GM19467 (cell line): ENCODE data around the gene RAB31.
"Not testable (repeated sequence)": the region's sequence is repeated elsewhere in the genome, so short reads cannot be mapped to it uniquely, and the experiment has no call there.

Source experiments
- ATAC-seq: cut with Tn5 transposase; IDR thresholded peaks from one replicate; pipeline ENCODE4 v1.9.1; 2021; ENCODE audit warnings: mild to moderate bottlenecking, moderate library complexity; ENCODE audit not compliant: unreplicated experiment

RAB31 gene

DNA sequence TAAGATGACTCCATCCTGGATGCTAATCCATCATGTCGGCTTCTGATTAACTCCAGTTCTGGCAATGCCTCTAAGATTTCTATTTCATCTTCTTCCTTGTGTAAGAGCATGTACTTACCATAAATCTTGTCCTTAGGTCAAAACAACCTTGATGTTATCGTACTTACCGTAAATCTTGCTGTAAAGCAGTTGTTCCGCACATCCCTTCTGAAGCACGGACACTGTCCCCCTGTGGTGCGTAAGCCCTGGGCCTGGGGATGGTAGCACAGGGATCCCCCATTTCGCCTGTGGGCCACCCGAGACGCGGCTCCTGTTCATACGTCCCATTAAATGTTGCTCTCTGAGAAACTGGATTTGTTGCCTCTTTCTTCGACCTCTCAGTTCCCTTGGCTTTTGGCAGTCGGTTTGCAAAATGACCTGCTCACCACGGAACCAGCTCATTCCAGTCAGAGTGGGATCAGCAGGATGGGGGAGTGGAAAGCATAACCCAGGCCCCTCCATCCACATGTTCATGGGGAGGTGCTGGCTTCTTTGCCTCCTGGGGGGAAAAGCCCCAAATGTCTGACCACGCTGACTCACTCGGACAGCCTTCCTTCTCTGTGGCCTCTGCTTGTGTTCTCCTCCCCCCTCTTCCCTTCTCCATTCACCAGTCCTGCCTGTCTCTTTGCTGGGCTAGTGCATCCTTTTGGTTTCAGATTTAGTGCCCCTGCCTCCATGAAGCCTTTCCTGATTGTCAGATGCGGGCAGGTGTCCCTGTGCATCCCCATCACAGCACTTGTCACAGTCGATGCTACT lies 49.9 kb downstream of the RAB31 start:
- no peak for ATAC-seq

GRCh38 chr18:9758624-9759075 lies 50.5 kb downstream of the RAB31 start:
- ATAC-seq: no peak

DNA sequence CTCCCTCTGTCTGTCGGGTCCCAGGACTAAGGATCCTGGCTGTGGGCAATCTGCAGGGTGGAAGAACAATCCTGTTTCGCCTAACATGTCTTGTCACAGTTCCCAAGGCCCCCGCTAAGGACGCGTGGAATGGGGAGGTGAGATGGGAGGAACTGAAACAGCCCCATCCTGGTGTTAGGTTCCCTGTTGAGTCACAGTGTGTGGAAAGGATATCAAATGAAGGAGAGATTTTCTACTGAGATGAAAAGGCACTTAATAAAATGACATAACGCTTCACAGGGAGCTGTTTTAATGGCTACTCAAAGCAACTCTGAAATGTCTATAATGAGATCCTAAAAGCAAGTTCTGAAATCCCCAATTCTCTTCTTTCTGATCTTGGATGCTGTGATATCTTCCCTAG lies 52.5 kb downstream of the RAB31 start:
- no peak for ATAC-seq

- ATAC-seq: no peak
Observed at GRCh38 chr18:9762526-9762925, 54.4 kb downstream of the RAB31 start.

DNA sequence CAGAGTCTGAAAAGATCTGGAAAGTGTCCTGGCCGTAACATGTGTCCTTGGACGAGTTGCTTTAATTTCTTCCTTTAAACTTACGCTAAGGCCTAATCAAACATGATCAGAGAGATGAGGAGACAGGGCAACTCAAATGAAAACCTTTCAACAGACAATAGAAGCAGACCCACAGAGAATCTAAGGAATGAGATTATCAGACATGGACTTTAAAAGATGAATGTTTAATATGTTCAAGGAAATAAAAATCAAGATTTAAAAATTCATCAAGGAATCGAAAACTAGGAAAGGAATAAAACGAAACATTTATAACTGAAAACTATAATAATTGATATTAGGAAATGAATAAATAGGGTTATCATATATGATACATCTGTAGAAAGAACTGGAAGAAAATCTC lies 55.1 kb downstream of the RAB31 start:
- no peak for ATAC-seq

- no peak for ATAC-seq
Observed at GRCh38 chr18:9764011-9764481, 55.9 kb downstream of the RAB31 start.

GRCh38 chr18:9765501-9765900 lies 57.4 kb downstream of the RAB31 start:
- no peak for ATAC-seq

GRCh38 chr18:9766076-9766481 lies 58.0 kb downstream of the RAB31 start:
- ATAC-seq: no peak

DNA sequence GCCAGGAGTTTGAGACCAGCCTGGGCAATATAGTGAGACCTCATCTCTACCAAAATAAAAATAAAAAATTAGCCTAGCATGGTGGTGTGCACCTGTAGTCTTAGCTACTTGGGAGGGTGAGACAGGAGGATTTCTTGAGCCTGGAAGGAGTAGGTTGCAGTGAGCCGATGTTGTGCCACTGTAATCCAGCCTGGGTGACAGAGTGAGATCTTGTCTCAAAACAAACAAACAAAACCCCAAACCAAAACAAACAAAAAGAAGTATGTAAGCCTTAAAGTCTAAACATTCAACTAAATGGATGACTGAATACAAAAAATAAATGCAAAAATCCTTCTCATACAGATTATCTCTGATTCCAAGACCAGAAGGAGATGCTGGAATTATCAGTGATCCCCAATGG lies 58.6 kb downstream of the RAB31 start:
- ATAC-seq: no peak

DNA sequence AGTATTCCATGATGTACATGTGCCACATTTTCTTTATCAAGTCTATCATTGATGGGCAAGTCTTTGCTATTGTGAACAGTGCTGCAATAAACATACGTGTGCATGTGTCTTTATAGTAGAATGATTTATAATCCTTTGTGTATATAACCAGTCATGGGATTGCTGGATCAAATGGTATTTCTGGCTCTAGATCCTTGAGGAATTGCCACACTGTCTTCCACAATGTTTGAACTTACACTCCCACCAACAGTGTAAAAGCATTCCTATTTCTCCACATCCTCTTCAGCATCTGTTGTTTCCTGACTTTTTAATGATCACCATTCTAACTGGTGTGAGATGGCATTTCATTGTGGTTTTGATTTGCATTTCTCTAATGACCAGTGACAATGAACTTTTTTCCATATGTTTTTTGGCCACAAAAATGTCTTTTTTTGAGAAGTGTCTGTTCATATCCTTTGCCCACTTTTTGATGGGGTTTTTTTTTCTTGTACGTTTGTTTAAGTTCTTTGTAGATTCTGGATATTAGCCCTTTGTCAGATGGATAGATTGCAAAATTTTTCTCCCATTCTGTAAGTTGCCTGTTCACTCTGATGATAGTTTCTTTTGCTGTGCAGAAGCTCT lies 60.1 kb downstream of the RAB31 start:
- ATAC-seq: not testable (repeated sequence)

GRCh38 chr18:9770111-9770510 lies 62.0 kb downstream of the RAB31 start:
- ATAC-seq: not testable (repeated sequence)

DNA sequence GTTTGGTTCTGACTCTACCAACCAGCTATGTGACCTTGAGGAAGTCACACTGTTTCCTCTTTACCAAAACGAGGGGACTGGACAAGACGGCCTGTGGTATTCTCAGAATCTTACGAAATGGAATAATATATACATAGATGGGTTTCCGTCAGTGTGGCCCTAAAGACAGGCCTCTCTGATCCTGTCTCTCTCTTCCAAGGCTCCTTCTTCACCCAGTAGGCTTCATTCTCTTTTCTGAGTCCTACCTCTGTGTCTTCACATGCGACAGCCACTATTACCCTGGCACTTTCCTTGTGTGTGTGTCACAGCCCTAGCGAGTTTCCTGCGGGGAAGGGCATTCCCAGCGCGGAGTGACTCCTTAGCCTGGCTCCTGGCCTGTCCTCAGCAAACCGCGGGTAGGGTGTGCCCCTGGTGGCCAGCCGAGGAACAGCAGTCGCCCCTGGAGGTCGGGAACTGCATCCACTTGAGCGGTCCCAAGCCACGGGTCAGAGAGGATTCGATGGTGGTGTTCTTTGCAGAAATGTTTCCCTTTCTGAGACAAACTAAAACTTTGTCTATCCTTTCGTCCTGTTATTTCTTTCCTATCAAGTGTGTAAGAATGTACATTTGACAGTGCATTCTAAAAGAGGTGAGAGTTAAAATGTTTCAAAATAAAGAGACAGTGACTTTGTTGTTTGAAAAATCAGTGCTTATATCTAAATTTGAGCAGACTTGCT lies 63.3 kb downstream of the RAB31 start:
- peak; percentile 69 for ATAC-seq

DNA sequence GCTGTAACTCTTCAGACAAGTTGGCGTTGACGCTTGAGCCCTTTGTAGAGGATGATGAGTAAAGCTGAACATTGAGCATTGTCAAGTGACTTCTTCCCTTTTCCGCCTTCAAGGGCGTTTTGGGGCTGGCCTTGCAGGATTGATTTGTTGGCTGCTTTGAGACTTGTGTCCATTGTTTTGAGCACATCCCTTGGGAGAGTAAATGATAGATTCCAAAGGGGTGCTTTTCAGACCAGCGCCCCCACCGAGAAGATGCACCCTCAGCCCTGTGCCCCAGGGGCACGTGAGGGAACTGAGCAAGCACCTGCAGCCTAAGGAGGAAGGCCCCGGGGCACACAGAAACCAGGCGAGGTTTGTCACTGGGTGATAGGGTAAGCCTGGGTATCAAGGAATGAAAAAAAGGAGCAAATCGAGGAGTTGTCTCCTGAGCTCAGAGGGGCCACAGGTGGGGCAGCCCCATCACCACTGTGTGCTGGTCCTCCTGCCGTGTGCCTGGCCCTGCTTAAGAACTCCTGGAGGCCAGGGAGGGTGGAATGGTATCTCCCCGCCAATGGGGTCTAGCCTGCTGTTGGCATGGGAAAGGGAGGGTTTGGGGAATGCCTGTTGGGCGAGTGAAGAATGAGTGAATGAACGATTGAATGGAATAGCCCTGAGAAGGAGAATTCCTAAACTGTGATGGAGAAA lies 64.0 kb downstream of the RAB31 start:
- ATAC-seq: no peak

DNA sequence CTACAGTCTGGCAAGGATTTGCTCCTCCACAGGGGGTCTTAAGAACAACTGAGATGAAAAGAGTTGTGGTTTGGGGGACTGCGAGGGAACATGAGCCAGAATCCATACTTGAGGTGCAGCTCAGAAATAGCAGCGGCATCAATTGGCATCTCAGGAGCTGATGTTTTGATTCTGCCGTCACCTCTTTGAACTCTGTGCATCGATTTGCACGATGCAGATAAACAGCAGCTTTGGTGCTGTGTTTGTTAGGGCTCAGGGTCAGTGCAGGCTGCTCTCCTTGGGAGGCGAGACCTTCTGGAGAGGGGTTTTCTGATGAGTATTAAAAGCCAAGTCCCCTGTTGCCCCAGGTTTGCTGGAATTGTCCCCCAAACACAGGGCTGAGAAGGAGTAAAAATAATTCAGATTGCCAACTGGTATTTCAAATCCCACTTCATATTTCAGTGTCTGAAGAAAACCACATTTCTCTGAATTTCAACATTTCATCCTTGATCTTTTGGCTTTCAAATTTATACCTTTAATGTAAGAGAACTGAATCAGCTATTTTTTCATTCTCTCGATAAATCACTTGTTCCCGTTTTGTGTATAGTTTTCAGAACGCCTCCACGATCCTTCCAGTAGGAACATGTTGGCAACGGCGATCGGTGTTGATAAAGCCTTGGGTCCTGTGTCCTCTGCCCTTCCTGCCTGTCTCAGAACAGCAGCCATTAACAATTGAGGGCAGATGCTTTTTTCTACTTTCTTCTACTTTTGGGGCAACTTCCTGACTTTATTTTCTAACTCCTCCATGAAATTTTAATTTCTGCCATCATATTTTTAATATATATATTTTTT lies 65.0 kb downstream of the RAB31 start:
- ATAC-seq: no peak

DNA sequence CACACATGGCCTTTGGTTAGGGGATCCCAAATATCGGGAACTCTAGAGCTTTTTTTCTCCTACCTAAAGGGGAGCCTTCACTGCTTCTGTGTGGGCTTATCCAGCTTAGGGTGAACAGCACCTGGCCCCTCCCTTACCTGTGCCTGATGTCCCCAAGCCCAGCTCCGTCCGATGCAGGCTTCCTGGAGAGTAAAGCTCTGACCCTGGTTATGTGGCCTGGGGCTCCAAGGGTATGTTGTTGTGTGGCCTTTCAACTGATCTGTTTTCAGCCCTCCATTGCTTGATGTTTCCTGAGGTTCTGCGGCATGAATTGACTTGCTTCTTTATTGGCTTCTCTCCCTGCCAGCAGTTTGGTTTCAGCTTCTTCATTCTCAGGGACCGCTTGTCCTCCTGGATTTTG lies 66.0 kb downstream of the RAB31 start:
- ATAC-seq: no peak

DNA sequence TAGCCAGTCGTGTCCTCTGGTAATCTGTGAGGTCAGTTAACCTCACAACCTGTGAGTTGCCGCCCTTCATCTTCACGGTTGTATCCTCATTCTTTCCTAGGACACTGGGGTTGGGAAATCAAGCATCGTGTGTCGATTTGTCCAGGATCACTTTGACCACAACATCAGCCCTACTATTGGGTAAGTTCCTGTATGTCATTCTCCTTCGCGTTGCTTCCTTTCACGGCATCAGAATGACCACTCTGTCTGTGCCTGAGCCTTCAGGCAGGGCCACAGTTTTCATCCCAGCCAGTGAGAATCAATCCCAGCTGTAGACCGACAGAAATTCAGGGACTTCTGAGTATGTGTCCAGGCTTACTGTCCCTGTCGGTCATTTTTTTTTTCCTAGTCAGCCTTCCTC lies 67.1 kb downstream of the RAB31 start:
- ATAC-seq: no peak

GRCh38 chr18:9779630-9780029 lies 71.5 kb downstream of the RAB31 start:
- no peak for ATAC-seq

- no peak for ATAC-seq
Observed at GRCh38 chr18:9782073-9782857, 74.2 kb downstream of the RAB31 start.

- no peak for ATAC-seq
Observed at GRCh38 chr18:9786631-9787030, 78.5 kb downstream of the RAB31 start.

DNA sequence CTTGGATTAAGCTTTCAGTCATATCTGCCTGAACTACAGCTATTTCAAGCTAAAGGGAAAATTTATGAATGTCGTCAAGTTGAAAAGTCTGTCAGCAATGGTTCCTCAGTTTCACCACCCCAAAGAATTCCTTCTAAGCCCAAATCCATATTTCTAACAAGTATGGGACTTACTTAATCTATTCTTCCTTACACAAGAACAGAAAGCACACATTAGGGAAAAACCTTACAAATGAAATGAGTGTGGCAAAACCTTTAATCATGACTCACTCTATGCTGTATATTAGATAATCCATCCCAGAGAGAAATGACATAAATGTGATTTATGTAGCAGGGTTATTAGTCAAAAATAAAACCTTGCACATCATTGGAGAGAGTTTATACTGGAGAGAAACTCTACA lies 78.9 kb downstream of the RAB31 start:
- ATAC-seq: no peak
